Effector memory CD8-positive, alpha-beta T cell (primary cell): Measurements from ENCODE around the gene TMEM181.
"Not testable (repeated sequence)": the region's sequence is repeated elsewhere in the genome, so short reads cannot be mapped to it uniquely, and the experiment has no call there.

Source experiments
- ATAC-seq: fragments of 150-1000 bp; cut with Tn5 transposase; replicated peaks from 2 replicates; pipeline ENCODE4 v1.10.0; 2021; ENCODE audit warnings: mild to moderate bottlenecking, moderate library complexity
- DNase-seq, 3 experiments: peaks; one replicate each; pipeline ENCODE4 v3.0.0; 2021
- H3K27ac Mint-ChIP-seq, 2 donors: one replicate each; pipeline ENCODE4 v1.8.0; 2022; ENCODE audit warnings: mild to moderate bottlenecking in 2 of 2, mixed read lengths in 2 of 2, moderate library complexity in 2 of 2
- H3K27me3 Mint-ChIP-seq, 2 donors: one replicate each; pipeline ENCODE4 v1.8.0; 2022; ENCODE audit warnings: mixed read lengths in 2 of 2
- H3K36me3 Mint-ChIP-seq: one replicate; pipeline ENCODE4 v1.8.0; 2022; ENCODE audit warnings: mild to moderate bottlenecking, moderate library complexity, mixed read lengths; ENCODE audit not compliant: insufficient read depth
- H3K4me1 Mint-ChIP-seq, 2 donors: one replicate each; pipeline ENCODE4 v1.8.0; 2022; ENCODE audit warnings: low read depth in 2 of 2, mixed read lengths in 2 of 2
- H3K4me3 Mint-ChIP-seq, 2 donors: one replicate each; pipeline ENCODE4 v1.8.0; 2022; ENCODE audit warnings: mild to moderate bottlenecking in 2 of 2, mixed read lengths in 2 of 2, moderate library complexity in 2 of 2
- H3K9me3 Mint-ChIP-seq, 2 donors: one replicate each; pipeline ENCODE4 v1.8.0; 2022; ENCODE audit warnings: mixed read lengths in 2 of 2

The TMEM181 gene

GRCh38 chr6:158654498-158654897, 94.6 kb downstream of the TMEM181 start:
- no peaks in the 10 kb centered on the region for H3K27me3 Mint-ChIP-seq
- peaks cover 47 to 52% of the 10 kb centered on the region in 2 donors for H3K4me1 Mint-ChIP-seq
- no peak for DNase-seq
- H3K27ac Mint-ChIP-seq = peak overlapping the region; percentile 97
- no peak for ATAC-seq
- peaks cover 77% of the 10 kb centered on the region for H3K36me3 Mint-ChIP-seq
- H3K9me3 Mint-ChIP-seq = no peaks in the 10 kb centered on the region
- peak overlapping the region; percentile 80 to 86 for H3K4me3 Mint-ChIP-seq

GRCh38 chr6:158654960-158655489, 95.1 kb downstream of the TMEM181 start:
- H3K4me3 Mint-ChIP-seq = peak overlapping the region; percentile 80 to 86
- no peak for DNase-seq

GRCh38 chr6:158655569-158656450, 95.9 kb downstream of the TMEM181 start:
- peak overlapping the region; percentile 97 for H3K27ac Mint-ChIP-seq
- DNase-seq (no peak), ATAC-seq (no peak)
- H3K4me1 Mint-ChIP-seq = peaks cover 53 to 60% of the 10 kb centered on the region in 2 donors
- peaks cover 76% of the 10 kb centered on the region for H3K36me3 Mint-ChIP-seq
- no peaks in the 10 kb centered on the region for H3K27me3 Mint-ChIP-seq
- H3K4me3 Mint-ChIP-seq = peak overlapping the region; percentile 80 to 86
- H3K9me3 Mint-ChIP-seq = no peaks in the 10 kb centered on the region

More at GRCh38 chr6:158654960-158655489, 95.1 kb downstream of the TMEM181 start:
- no peaks in the 10 kb centered on the region for H3K27me3 Mint-ChIP-seq
- no peaks in the 10 kb centered on the region for H3K9me3 Mint-ChIP-seq
- peaks cover 46 to 54% of the 10 kb centered on the region in 2 donors for H3K4me1 Mint-ChIP-seq
- peak overlapping the region; percentile 97 for H3K27ac Mint-ChIP-seq
- ATAC-seq = no peak
- H3K36me3 Mint-ChIP-seq = peaks cover 77% of the 10 kb centered on the region

DNA sequence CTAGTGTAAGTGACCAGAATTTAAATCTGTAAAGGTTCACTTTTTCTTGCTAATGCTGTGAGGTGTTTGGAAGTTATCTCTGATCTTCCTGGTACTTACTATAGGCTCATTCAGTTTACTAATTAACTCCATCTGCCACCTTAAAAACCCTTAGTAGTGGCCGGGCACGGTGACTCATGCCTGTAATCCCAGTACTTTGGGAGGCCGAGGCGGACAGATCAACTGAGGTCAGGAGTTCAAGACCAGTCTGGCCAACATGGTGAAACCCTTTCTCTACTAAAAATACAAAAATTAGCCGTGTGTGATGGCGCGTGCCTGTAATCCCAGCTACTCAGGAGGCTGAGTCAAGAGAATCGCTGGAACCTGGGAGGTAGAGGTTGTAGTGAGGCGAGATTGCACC, 97.1 kb downstream of the TMEM181 start:
- Mint-ChIP-seq H3K4me1 (peaks cover 54 to 61% of the 10 kb centered on the region in 2 donors), H3K36me3 (peaks cover 76% of the 10 kb centered on the region), H3K27ac (peak overlapping the region; percentile 97), H3K4me3 (peak overlapping the region in 1 of 2 donors; percentile 80)
- H3K9me3 Mint-ChIP-seq, ATAC-seq, DNase-seq, H3K27me3 Mint-ChIP-seq: not testable (repeated sequence)

- peak overlapping the region in 1 of 2 donors; percentile 27 for H3K4me3 Mint-ChIP-seq
- ATAC-seq (peak; percentile 84), DNase-seq (peak; percentile 21 to 38 (median 25))
- H3K9me3 Mint-ChIP-seq = no peaks in the 10 kb centered on the region
- H3K27me3 Mint-ChIP-seq = no peaks in the 10 kb centered on the region
- H3K27ac Mint-ChIP-seq = peak overlapping the region; percentile 74 to 82
- peaks cover 78% of the 10 kb centered on the region for H3K36me3 Mint-ChIP-seq
- H3K4me1 Mint-ChIP-seq = peaks cover 25 to 32% of the 10 kb centered on the region in 2 donors
These were observed 100.5 kb downstream of the TMEM181 start for GRCh38 chr6:158660333-158660754.

DNA sequence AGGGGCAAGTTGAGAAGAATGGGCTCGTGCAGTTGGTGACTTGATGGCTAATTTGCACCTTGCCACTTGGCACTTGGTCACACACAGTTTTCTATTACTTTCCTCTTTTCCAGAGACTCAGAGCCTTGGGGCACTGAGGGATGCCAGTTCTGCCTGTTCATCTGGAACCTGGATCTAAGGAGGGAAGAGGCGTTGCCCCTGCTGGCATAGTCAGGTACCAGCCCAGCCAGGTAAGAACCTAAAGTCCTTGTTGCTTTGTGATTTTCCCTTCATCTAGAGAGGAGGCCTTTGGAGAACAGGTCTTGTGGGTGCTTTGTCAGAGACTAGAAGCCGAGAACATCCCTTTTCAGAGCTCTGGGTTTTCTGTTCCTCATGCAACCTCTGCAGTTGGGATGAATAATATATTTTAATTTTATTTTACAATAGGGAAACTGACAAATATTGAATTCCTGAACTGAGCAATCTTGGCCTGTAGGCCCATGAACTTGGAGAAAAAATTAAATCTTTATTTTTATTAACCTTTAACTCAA, 101.3 kb downstream of the TMEM181 start:
- peak overlapping the region; percentile 74 to 82 for H3K27ac Mint-ChIP-seq
- no peaks in the 10 kb centered on the region for H3K9me3 Mint-ChIP-seq
- H3K4me1 Mint-ChIP-seq = peaks cover 16 to 25% of the 10 kb centered on the region in 2 donors
- H3K27me3 Mint-ChIP-seq = no peaks in the 10 kb centered on the region
- no peak overlapping the region for H3K4me3 Mint-ChIP-seq
- no peak for DNase-seq
- peaks cover 78% of the 10 kb centered on the region for H3K36me3 Mint-ChIP-seq
- ATAC-seq = no peak

GRCh38 chr6:158662607-158662953, 102.7 kb downstream of the TMEM181 start:
- no peak for DNase-seq
- H3K36me3 Mint-ChIP-seq = peaks cover 84% of the 10 kb centered on the region
- no peaks in the 10 kb centered on the region for H3K27me3 Mint-ChIP-seq
- no peaks in the 10 kb centered on the region for H3K9me3 Mint-ChIP-seq
- H3K27ac Mint-ChIP-seq = no peak overlapping the region
- H3K4me3 Mint-ChIP-seq = no peak overlapping the region
- ATAC-seq = no peak
- peaks cover 15 to 23% of the 10 kb centered on the region in 2 donors for H3K4me1 Mint-ChIP-seq

DNA sequence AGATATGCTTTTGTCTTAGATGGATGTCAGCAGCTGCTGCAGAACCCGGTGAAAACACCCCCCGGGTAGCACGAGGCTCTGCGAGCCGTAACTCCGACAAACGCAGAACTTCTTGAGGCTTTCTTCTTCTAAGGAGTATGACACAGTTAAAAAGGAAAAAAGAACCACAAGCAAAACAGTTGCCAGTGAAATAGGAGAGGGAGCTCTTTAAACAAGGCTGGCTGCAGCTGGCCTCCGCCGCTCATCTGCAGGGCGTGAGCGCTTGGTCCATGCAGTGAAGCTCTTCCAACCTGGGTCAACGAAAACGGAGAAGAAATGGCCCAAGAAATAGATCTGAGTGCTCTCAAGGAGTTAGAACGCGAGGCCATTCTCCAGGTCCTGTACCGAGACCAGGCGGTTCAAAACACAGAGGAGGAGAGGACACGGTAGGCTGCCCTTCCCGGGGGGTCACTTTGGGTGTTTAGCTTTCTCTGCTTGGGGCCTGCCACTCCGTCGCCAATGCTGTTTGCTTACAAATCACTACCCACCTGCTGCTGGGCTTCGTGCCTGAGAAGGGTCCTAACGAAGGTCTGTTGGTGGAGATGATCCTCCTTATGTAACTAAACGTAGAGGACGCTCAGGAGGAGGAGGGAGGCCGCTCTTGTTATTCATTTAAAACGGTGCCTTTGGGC, 103.2 kb downstream of the TMEM181 start:
- Mint-ChIP-seq H3K27ac (no peak overlapping the region), H3K36me3 (peaks cover 86% of the 10 kb centered on the region)
- no peak for DNase-seq

GRCh38 chr6:158663625-158664165, 103.8 kb downstream of the TMEM181 start:
- ATAC-seq = no peak
- DNase-seq = no peak
- peaks cover 86% of the 10 kb centered on the region for H3K36me3 Mint-ChIP-seq
- no peak overlapping the region for H3K4me3 Mint-ChIP-seq
- peaks cover 18 to 27% of the 10 kb centered on the region in 2 donors for H3K4me1 Mint-ChIP-seq
- no peaks in the 10 kb centered on the region for H3K9me3 Mint-ChIP-seq
- no peak overlapping the region for H3K27ac Mint-ChIP-seq
- no peaks in the 10 kb centered on the region for H3K27me3 Mint-ChIP-seq

More for the DNA sequence above, 103.2 kb downstream of the TMEM181 start:
- ATAC-seq = no peak
- H3K9me3 Mint-ChIP-seq = no peaks in the 10 kb centered on the region
- H3K4me1 Mint-ChIP-seq = peaks cover 15 to 23% of the 10 kb centered on the region in 2 donors
- no peaks in the 10 kb centered on the region for H3K27me3 Mint-ChIP-seq
- no peak overlapping the region for H3K4me3 Mint-ChIP-seq

GRCh38 chr6:158665332-158665731, 105.4 kb downstream of the TMEM181 start:
- DNase-seq (no peak), ATAC-seq (no peak)
- Mint-ChIP-seq H3K4me3 (no peak overlapping the region), H3K4me1 (peaks cover 13 to 19% of the 10 kb centered on the region in 2 donors), H3K27ac (no peak overlapping the region), H3K36me3 (peaks cover 83% of the 10 kb centered on the region), H3K27me3 (no peaks in the 10 kb centered on the region), H3K9me3 (no peaks in the 10 kb centered on the region)

- H3K4me3 Mint-ChIP-seq = no peak overlapping the region
- peak; percentile 27 for ATAC-seq
- peaks cover 7 to 11% of the 10 kb centered on the region in 2 donors for H3K4me1 Mint-ChIP-seq
- H3K9me3 Mint-ChIP-seq = no peaks in the 10 kb centered on the region
- peaks cover 86% of the 10 kb centered on the region for H3K36me3 Mint-ChIP-seq
- peak overlapping the region; percentile 67 to 77 for H3K27ac Mint-ChIP-seq
- no peak for DNase-seq
- H3K27me3 Mint-ChIP-seq = no peaks in the 10 kb centered on the region
These were observed 106.9 kb downstream of the TMEM181 start for GRCh38 chr6:158666628-158667359.

- Mint-ChIP-seq H3K4me3 (no peak overlapping the region), H3K27ac (peak overlapping the region; percentile 67 to 77), H3K4me1 (peaks cover 7 to 11% of the 10 kb centered on the region in 2 donors), H3K27me3 (no peaks in the 10 kb centered on the region), H3K9me3 (no peaks in the 10 kb centered on the region), H3K36me3 (peaks cover 83% of the 10 kb centered on the region)
- ATAC-seq (no peak), DNase-seq (no peak)
These were observed 107.6 kb downstream of the TMEM181 start for GRCh38 chr6:158667360-158667981.
